Astrocyte of the cerebellum (primary cell): ENCODE data around the gene HUWE1.
"Not testable (repeated sequence)": the region's sequence is repeated elsewhere in the genome, so short reads cannot be mapped to it uniquely, and the experiment has no call there.

Experiments
- DNase-seq: peaks from one replicate; pipeline ENCODE4 v3.0.0-alpha.2; 2011; ENCODE audit warnings: low read depth
- H3K4me3 ChIP-seq: 2 replicates; pipeline ENCODE4 v1.5.1; 2011; ENCODE audit warnings: mild to moderate bottlenecking, low read depth, low read length, moderate library complexity
- CTCF ChIP-seq: IDR thresholded peaks from 2 replicates; pipeline ENCODE4 v1.5.1; 2012; ENCODE audit warnings: low read length, low read depth, moderate library complexity, mild to moderate bottlenecking; ENCODE audit errors: missing control alignments
- in situ Hi-C: cut with HindIII; loops from 2 replicates; pipeline ENCODE4 v1.10.0; 2017; ENCODE audit warnings: low sequenced_read_pairs

The HUWE1 gene

GRCh38 chrX:53511322-53511721 is 175.2 kb downstream of the HUWE1 start:
- in situ Hi-C loops, result no loop called here
- H3K4me3 ChIP-seq, result no peak overlapping the region
- TF ChIP-seq CTCF, result no peak
- no peak for DNase-seq

GRCh38 chrX:53504035-53504434 is 182.5 kb downstream of the HUWE1 start:
- in situ Hi-C loops, H3K4me3 ChIP-seq: not testable (repeated sequence)

GRCh38 chrX:53494436-53494835 is 192.1 kb downstream of the HUWE1 start:
- no peak overlapping the region for H3K4me3 ChIP-seq
- no peak for DNase-seq
- in situ Hi-C loops, result no loop called here
- no peak for TF ChIP-seq CTCF

More at GRCh38 chrX:53504035-53504434, 182.5 kb downstream of the HUWE1 start:
- DNase-seq, result not testable (repeated sequence)

- no peak overlapping the region for H3K4me3 ChIP-seq
- in situ Hi-C loops, result no loop called here
- no peak for TF ChIP-seq CTCF
- DNase-seq, result no peak
Measured at GRCh38 chrX:53486285-53486684, 200.2 kb downstream of the HUWE1 start.

- TF ChIP-seq CTCF, result no peak
- in situ Hi-C loops, result no loop called here
- H3K4me3 ChIP-seq, result no peak overlapping the region
- DNase-seq, result no peak
Measured at GRCh38 chrX:53483838-53484405, 202.6 kb downstream of the HUWE1 start.

GRCh38 chrX:53483416-53483815 is 203.1 kb downstream of the HUWE1 start:
- in situ Hi-C loops, result no loop called here
- TF ChIP-seq CTCF, result no peak
- H3K4me3 ChIP-seq, result no peak overlapping the region
- DNase-seq, result no peak
